HepG2 (cell line): ENCODE data around the gene NELFB. TPM values are rescaled to one million over a fixed set of nuclear protein-coding genes. Genes with fewer than 3 reads are reported as not detected.

Experiments used
- BRF2 ChIP-seq: sonication (generic); formaldehyde crosslinking; IDR thresholded peaks from 2 replicates; pipeline ENCODE4 v1.8.1; 2022; ENCODE audit warnings: mild to moderate bottlenecking, missing genetic modification reagents
- DR1 ChIP-seq: sonication (generic); formaldehyde crosslinking; IDR thresholded peaks from 2 replicates; pipeline ENCODE4 v1.8.0; 2021; ENCODE audit warnings: mild to moderate bottlenecking, missing genetic modification reagents, inconsistent platforms
- EEA1 ChIP-seq: sonication (generic); formaldehyde crosslinking; IDR thresholded peaks from 2 replicates; pipeline ENCODE4 v1.5.1; 2020; ENCODE audit warnings: mild to moderate bottlenecking, missing genetic modification reagents, borderline replicate concordance
- FOXC1 ChIP-seq: sonication (generic); formaldehyde crosslinking; IDR thresholded peaks from 2 replicates; pipeline ENCODE4 v1.8.0; 2022; ENCODE audit warnings: mild to moderate bottlenecking, missing genetic modification reagents, borderline replicate concordance
- KDM2A ChIP-seq: sonication (generic); formaldehyde crosslinking; IDR thresholded peaks from 2 replicates; pipeline ENCODE4 v1.4.0; 2020; ENCODE audit warnings: low read depth, missing genetic modification reagents, borderline replicate concordance
- KIAA2018 ChIP-seq: sonication (generic); formaldehyde crosslinking; IDR thresholded peaks from 2 replicates; pipeline ENCODE4 v1.5.0; 2020; ENCODE audit warnings: mild to moderate bottlenecking, missing genetic modification reagents, borderline replicate concordance
- MZF1 ChIP-seq: sonication (generic); formaldehyde crosslinking; IDR thresholded peaks from 2 replicates; pipeline ENCODE4 v1.8.1; 2023; ENCODE audit warnings: mild to moderate bottlenecking, missing genetic modification reagents, borderline replicate concordance
- NCOA5 ChIP-seq: sonication (generic); formaldehyde crosslinking; IDR thresholded peaks from 2 replicates; pipeline ENCODE4 v1.4.0; 2020; ENCODE audit warnings: missing genetic modification reagents
- PCBP1 ChIP-seq: fragments of 200-400 bp; formaldehyde crosslinking; IDR thresholded peaks from 2 replicates; pipeline ENCODE4 v1.6.1; 2017; ENCODE audit warnings: mild to moderate bottlenecking, low read depth, low read length, borderline replicate concordance
- RARG ChIP-seq: sonication (generic); formaldehyde crosslinking; IDR thresholded peaks from 2 replicates; pipeline ENCODE4 v1.4.0; 2020; ENCODE audit warnings: low read depth, mild to moderate bottlenecking, missing genetic modification reagents
- TARDBP ChIP-seq: sonication (generic); formaldehyde crosslinking; IDR thresholded peaks from 2 replicates; pipeline ENCODE4 v1.8.0; 2022; ENCODE audit warnings: mild to moderate bottlenecking, missing genetic modification reagents
- WIZ ChIP-seq: sonication (generic); formaldehyde crosslinking; IDR thresholded peaks from 2 replicates; pipeline ENCODE4 v1.5.1; 2020; ENCODE audit warnings: mild to moderate bottlenecking, missing genetic modification reagents
- YEATS2 ChIP-seq: sonication (generic); formaldehyde crosslinking; IDR thresholded peaks from 2 replicates; pipeline ENCODE4 v1.4.0; 2020; ENCODE audit warnings: missing genetic modification reagents, borderline replicate concordance
- ZBTB26 ChIP-seq: IDR thresholded peaks from 2 replicates; pipeline ENCODE4 v1.6.1; 2016; ENCODE audit warnings: missing compliant biosample characterization, missing genetic modification reagents, borderline replicate concordance
- ZNF292 ChIP-seq: sonication (generic); formaldehyde crosslinking; IDR thresholded peaks from 2 replicates; pipeline ENCODE4 v1.8.1; 2022; ENCODE audit warnings: mild to moderate bottlenecking, low read depth, missing genetic modification reagents, borderline replicate concordance
- ZNF44 ChIP-seq: sonication (generic); formaldehyde crosslinking; IDR thresholded peaks from 2 replicates; pipeline ENCODE4 v1.5.1; 2020; ENCODE audit warnings: mild to moderate bottlenecking, missing genetic modification reagents
- ZNF460 ChIP-seq: sonication (generic); formaldehyde crosslinking; IDR thresholded peaks from 2 replicates; pipeline ENCODE4 v1.5.1; 2020; ENCODE audit warnings: missing genetic modification reagents, mild to moderate bottlenecking, borderline replicate concordance
- ZNF510 ChIP-seq: sonication (generic); formaldehyde crosslinking; IDR thresholded peaks from 2 replicates; pipeline ENCODE4 v1.4.0; 2020; ENCODE audit warnings: low read depth, mild to moderate bottlenecking, missing genetic modification reagents
- ZNF570 ChIP-seq: sonication (generic); formaldehyde crosslinking; IDR thresholded peaks from 2 replicates; pipeline ENCODE4 v1.4.0; 2020; ENCODE audit warnings: mild to moderate bottlenecking, missing genetic modification reagents, borderline replicate concordance
- ZNF713 ChIP-seq: sonication (generic); formaldehyde crosslinking; IDR thresholded peaks from 2 replicates; pipeline ENCODE4 v1.4.0; 2020; ENCODE audit warnings: mild to moderate bottlenecking, missing genetic modification reagents
- polyA plus RNA-seq, 8 experiments: library from polyadenylated mRNA; depleted of rRNA in 3 of 8; stranded (reverse) in 7 of 8; unstranded in 1 of 8; fragments of >200 nt; fragmentation: Illumina TruSeq in 4 of 8; extraction: Trizol in 4 of 8; gene quantifications; 2 replicates each; pipeline versions ENCODE4 v1.2.1 to v1.2.3, GENCODE V29; 2011 to 2016; ENCODE audit warnings: low read depth in 4 of 8, missing spikeins in 1 of 8, mixed read lengths in 1 of 8; ENCODE audit not compliant: insufficient read depth in 1 of 8
- total RNA-seq, 5 experiments: library from RNA; depleted of rRNA; stranded (reverse); fragments of >200 nt; fragmentation: Illumina TruSeq; extraction: Trizol; gene quantifications; 2 replicates each; pipeline ENCODE4 v1.2.3, GENCODE V29; 2016; ENCODE audit warnings: low read depth in 1 of 5

The NELFB gene
- total and polyA plus RNA-seq, 2 of the 13 experiments (the other 11 are each of a cell fraction or from before 2014, with no cell fraction given), result 26.5 to 45.8 TPM

GRCh38 chr9:137218754-137219271 is 36.3 kb upstream of the NELFB start (continued):
- TF ChIP-seq KIAA2018 (CRISPR knock-in tag) (no peak), KDM2A (peak; percentile 89), ZNF44 (CRISPR knock-in tag) (no peak), ZNF292 (CRISPR knock-in tag) (peak; percentile 37; the same call in 1 of the 2 replicates), NCOA5 (CRISPR knock-in tag) (no peak), BRF2 (CRISPR knock-in tag) (no peak), MZF1 (no peak), ZNF713 (no peak), ZNF510 (no peak), YEATS2 (CRISPR knock-in tag) (no peak), RARG (no peak), EEA1 (CRISPR knock-in tag) (no peak), TARDBP (CRISPR knock-in tag) (0 out of 2 replicates have a peak, but pooled peaks have one; percentile 33), ZBTB26 (CRISPR knock-in tag) (no peak), WIZ (no peak), PCBP1 (no peak), ZNF570 (CRISPR knock-in tag) (no peak), FOXC1 (0 out of 2 replicates have a peak, but pooled peaks have one; percentile 26), DR1 (CRISPR knock-in tag) (no peak), ZNF460 (CRISPR knock-in tag) (no peak)
